Kidney (tissue), 14 donors: ENCODE results near the gene GATA1. TPM values are rescaled to one million over a fixed set of nuclear protein-coding genes. Genes with fewer than 3 reads are reported as not detected.

Experiments
- DNase-seq, 5 donors: peaks; one replicate each; pipeline ENCODE4 v3.0.0-alpha.2; 2013 to 2020
- FAIRE-seq: peaks from 2 replicates; lab custom pipeline; 2012; peaks lifted over from hg19 to GRCh38; lab: Jason Lieb, UNC
- H3K27ac ChIP-seq, 2 donors: one replicate each; pipeline ENCODE4 v1.7.0; 2013; ENCODE audit warnings: low read depth in 2 of 2, low read length in 2 of 2, inconsistent platforms in 1 of 2
- H3K27me3 ChIP-seq: one replicate; pipeline ENCODE4 v1.7.1; 2013; ENCODE audit warnings: low read length, inconsistent platforms; ENCODE audit not compliant: control insufficient read depth, insufficient read depth
- H3K36me3 ChIP-seq, 3 donors: one replicate each; pipeline versions ENCODE4 v1.7.0 to v1.7.1; 2013; ENCODE audit warnings: low read length in 3 of 3, control low read depth in 1 of 3, inconsistent platforms in 1 of 3; ENCODE audit not compliant: insufficient read depth in 3 of 3, control insufficient read depth in 2 of 3
- H3K4me1 ChIP-seq, 3 donors: one replicate each; pipeline versions ENCODE4 v1.7.0 to v1.7.1; 2013; ENCODE audit warnings: low read length in 3 of 3, inconsistent platforms in 1 of 3, low read depth in 1 of 3; ENCODE audit not compliant: control insufficient read depth in 2 of 3, insufficient read depth in 2 of 3
- H3K4me3 ChIP-seq, 3 donors: one replicate each; pipeline versions ENCODE4 v1.7.0 to v1.8.1; 2013; ENCODE audit warnings: low read length in 3 of 3, control low read depth in 1 of 3, inconsistent platforms in 1 of 3
- H3K9ac ChIP-seq, 3 donors: one replicate each; pipeline versions ENCODE4 v1.7.0 to v1.7.1; 2013; ENCODE audit warnings: low read length in 3 of 3, control low read depth in 1 of 3, inconsistent platforms in 1 of 3
- H3K9me3 ChIP-seq, 3 donors: one replicate each; pipeline versions ENCODE4 v1.7.0 to v1.7.1; 2013; ENCODE audit warnings: low read length in 3 of 3, control low read depth in 1 of 3, inconsistent platforms in 1 of 3; ENCODE audit not compliant: control insufficient read depth in 2 of 3, insufficient read depth in 1 of 3
- intact Hi-C: fragments of 100-400 bp; cut with DNase I; formaldehyde crosslinking; loops from one replicate; pipeline ENCODE4 v1.11.1; 2022
- polyA plus RNA-seq: library from polyadenylated mRNA; stranded (reverse); fragments of 350-450 nt; fragmentation: Illumina TruSeq; extraction: RNeasy Lipid Tissue Mini Kit (QIAGEN cat#74804); gene quantifications from one replicate; pipeline ENCODE4 v1.2.3, GENCODE V29; 2014; ENCODE audit warnings: low read depth, low replicate concordance; ENCODE audit not compliant: insufficient read depth
- total RNA-seq: library from RNA; stranded (reverse); fragmentation: NEBNext Ultra II Directional; extraction: Animal tissue kit (Norgen Biotek cat#: 25700); gene quantifications from one replicate; pipeline ENCODE4 v1.2.1, GENCODE V29; 2021
- TF ChIP-seq, protein P1 (sequence below): IDR thresholded peaks from 3 replicates; pipeline ENCODE4 v1.5.1; 2012; ENCODE audit warnings: mild to moderate bottlenecking, moderate library complexity, borderline replicate concordance; ENCODE audit not compliant: insufficient read depth; ENCODE audit errors: extremely low read depth
- donor health status: control.
- donor health status: control.
- donor health status: control.
- donor health status: control.
- donor health status: control.
- donor health status: DM: yes; HTN: yes; CAD: no.
- donor health status: Normal renal cell carcinoma (clear cell type).

GATA1 gene
- total and polyA plus RNA-seq, 2 donors from 2014 or later: 0.60 TPM; not detected in 1

DNA sequence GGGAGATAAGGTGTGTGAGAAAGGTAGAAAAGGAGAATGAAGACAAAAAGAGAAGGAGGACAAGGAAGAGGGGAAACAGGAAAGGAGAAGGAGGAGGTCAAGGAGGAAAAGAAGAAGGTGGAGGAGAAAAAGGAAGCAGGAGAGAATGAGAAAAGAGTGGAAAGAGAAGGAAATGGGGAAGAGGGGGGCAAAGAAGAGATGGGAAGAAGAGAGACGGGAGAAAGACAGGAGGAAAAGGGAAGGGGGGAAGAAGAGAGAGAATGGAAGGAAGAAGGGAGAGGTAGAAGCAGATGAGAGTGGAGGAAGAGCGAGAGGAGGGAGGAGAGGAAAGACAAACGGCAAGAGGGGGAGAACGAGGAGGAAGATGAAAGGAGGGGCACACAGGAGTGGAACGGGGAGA is 4.1 kb downstream of the GATA1 start:
- Histone ChIP-seq H3K36me3 (no peaks in the 10 kb centered on the region), H3K27ac (no peak overlapping the region), H3K9me3 (no peaks in the 10 kb centered on the region), H3K4me1 (no peaks in the 10 kb centered on the region), H3K27me3 (no peaks in the 10 kb centered on the region), H3K9ac (no peak overlapping the region), H3K4me3 (no peak overlapping the region)
- TF ChIP-seq, protein P1, sequence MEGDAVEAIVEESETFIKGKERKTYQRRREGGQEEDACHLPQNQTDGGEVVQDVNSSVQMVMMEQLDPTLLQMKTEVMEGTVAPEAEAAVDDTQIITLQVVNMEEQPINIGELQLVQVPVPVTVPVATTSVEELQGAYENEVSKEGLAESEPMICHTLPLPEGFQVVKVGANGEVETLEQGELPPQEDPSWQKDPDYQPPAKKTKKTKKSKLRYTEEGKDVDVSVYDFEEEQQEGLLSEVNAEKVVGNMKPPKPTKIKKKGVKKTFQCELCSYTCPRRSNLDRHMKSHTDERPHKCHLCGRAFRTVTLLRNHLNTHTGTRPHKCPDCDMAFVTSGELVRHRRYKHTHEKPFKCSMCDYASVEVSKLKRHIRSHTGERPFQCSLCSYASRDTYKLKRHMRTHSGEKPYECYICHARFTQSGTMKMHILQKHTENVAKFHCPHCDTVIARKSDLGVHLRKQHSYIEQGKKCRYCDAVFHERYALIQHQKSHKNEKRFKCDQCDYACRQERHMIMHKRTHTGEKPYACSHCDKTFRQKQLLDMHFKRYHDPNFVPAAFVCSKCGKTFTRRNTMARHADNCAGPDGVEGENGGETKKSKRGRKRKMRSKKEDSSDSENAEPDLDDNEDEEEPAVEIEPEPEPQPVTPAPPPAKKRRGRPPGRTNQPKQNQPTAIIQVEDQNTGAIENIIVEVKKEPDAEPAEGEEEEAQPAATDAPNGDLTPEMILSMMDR: no peak
- DNase-seq (no peak), FAIRE-seq (no peak)
- intact Hi-C loops: no loop called here

DNA sequence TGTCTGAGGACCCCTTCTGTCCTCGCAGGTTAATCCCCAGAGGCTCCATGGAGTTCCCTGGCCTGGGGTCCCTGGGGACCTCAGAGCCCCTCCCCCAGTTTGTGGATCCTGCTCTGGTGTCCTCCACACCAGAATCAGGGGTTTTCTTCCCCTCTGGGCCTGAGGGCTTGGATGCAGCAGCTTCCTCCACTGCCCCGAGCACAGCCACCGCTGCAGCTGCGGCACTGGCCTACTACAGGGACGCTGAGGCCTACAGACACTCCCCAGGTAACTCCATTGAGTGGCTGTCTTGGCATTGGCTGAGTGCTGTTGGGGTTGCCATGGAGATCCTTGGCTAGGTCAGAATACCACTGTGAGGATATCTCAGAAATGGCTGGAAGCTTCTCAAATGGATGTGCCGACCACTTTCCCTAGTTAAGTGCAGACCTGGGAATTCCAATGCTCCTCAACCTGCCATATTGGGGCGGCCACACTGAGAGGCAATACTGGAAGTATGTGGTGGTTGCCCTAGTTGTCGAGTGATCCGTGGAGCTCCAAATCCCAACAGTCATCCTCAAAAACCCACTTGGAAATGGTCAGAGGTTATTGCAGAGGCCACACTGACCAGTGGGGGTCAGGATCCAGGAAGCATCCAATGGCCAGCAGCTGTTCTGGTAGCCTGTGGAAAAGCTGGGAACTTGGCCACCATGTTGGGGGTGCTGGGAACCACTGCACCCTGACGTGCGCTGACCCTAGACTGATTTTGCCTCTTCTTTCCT is 4.9 kb downstream of the GATA1 start:
- Histone ChIP-seq H3K9ac (no peak overlapping the region), H3K27ac (no peak overlapping the region), H3K4me3 (no peak overlapping the region), H3K36me3 (no peaks in the 10 kb centered on the region), H3K4me1 (no peaks in the 10 kb centered on the region), H3K27me3 (no peaks in the 10 kb centered on the region), H3K9me3 (no peaks in the 10 kb centered on the region)
- intact Hi-C loops: no loop called here
- FAIRE-seq (no peak), DNase-seq (no peak)
- TF ChIP-seq, protein P1: no peak

DNA sequence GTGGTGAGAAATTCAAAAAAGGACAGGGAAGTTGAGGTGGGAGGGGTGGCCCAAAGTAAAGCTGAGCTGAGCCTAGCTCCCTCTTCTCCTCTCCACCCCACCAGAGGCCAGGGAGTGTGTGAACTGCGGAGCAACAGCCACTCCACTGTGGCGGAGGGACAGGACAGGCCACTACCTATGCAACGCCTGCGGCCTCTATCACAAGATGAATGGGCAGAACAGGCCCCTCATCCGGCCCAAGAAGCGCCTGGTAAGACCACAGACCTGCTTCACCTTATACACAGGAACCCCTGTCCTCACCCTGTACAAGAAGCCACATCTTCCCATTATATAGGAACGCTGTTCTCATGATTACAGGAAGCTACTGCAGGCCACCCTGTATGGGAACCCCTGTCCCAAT is 5.8 kb downstream of the GATA1 start:
- Histone ChIP-seq H3K4me3 (no peak overlapping the region), H3K9ac (no peak overlapping the region), H3K9me3 (no peaks in the 10 kb centered on the region), H3K36me3 (no peaks in the 10 kb centered on the region), H3K27me3 (no peaks in the 10 kb centered on the region), H3K27ac (no peak overlapping the region), H3K4me1 (no peaks in the 10 kb centered on the region)
- intact Hi-C loops: no loop called here
- FAIRE-seq (no peak), DNase-seq (no peak)
- TF ChIP-seq, protein P1: no peak
